NCI-H82 (cell line): ENCODE measurements around the gene NTM.

Source experiments
- DNase-seq: peaks from one replicate; lab custom pipeline; 2025; lab: John Stamatoyannopoulos, UW

NTM gene

GRCh38 chr11:131499199-131499598, 128.8 kb downstream of the NTM start:
- DNase-seq: no peak

- DNase-seq: no peak
Observed at GRCh38 chr11:131503017-131503416, 132.6 kb downstream of the NTM start.

- peak; percentile 91 for DNase-seq
Observed at GRCh38 chr11:131504199-131504949, 134.0 kb downstream of the NTM start.

- DNase-seq: peak; percentile 98
Observed at GRCh38 chr11:131506348-131506747, 135.9 kb downstream of the NTM start.

GRCh38 chr11:131510662-131511061, 140.2 kb downstream of the NTM start:
- peak; percentile 2 for DNase-seq

- DNase-seq: peak; percentile 71
Observed at GRCh38 chr11:131511794-131512193, 141.4 kb downstream of the NTM start.

- no peak for DNase-seq
Observed at GRCh38 chr11:131512228-131512627, 141.8 kb downstream of the NTM start.

- no peak for DNase-seq
Observed at GRCh38 chr11:131514062-131514461, 143.6 kb downstream of the NTM start.

- no peak for DNase-seq
Observed at GRCh38 chr11:131518305-131518838, 148.0 kb downstream of the NTM start.

- DNase-seq: no peak
Observed at GRCh38 chr11:131522851-131523250, 152.4 kb downstream of the NTM start.

GRCh38 chr11:131530407-131530806, 160.0 kb downstream of the NTM start:
- DNase-seq: no peak

- peak; percentile 60 for DNase-seq
Observed at GRCh38 chr11:131533149-131533548, 162.7 kb downstream of the NTM start.

GRCh38 chr11:131533998-131534397, 163.6 kb downstream of the NTM start:
- no peak for DNase-seq

GRCh38 chr11:131534611-131535010, 164.2 kb downstream of the NTM start:
- peak; percentile 21 for DNase-seq

- no peak for DNase-seq
Observed at GRCh38 chr11:131536159-131536558, 165.7 kb downstream of the NTM start.

- peak; percentile 58 for DNase-seq
Observed at GRCh38 chr11:131537196-131537595, 166.8 kb downstream of the NTM start.

- no peak for DNase-seq
Observed at GRCh38 chr11:131537748-131538147, 167.3 kb downstream of the NTM start.

GRCh38 chr11:131538322-131538721, 167.9 kb downstream of the NTM start:
- peak; percentile 4 for DNase-seq

- no peak for DNase-seq
Observed at GRCh38 chr11:131540676-131541075, 170.3 kb downstream of the NTM start.

- DNase-seq: no peak
Observed at GRCh38 chr11:131543389-131544025, 173.1 kb downstream of the NTM start.

- peak; percentile 21 for DNase-seq
Observed at GRCh38 chr11:131544591-131544990, 174.2 kb downstream of the NTM start.

- no peak for DNase-seq
Observed at GRCh38 chr11:131546218-131546895, 175.9 kb downstream of the NTM start.

- no peak for DNase-seq
Observed at GRCh38 chr11:131549099-131549498, 178.7 kb downstream of the NTM start.
